GM18505 (cell line): ENCODE results near the gene ZFP57.

Experiments used
- ATAC-seq: cut with Tn5 transposase; IDR thresholded peaks from one replicate; pipeline ENCODE4 v1.9.1; 2021; ENCODE audit not compliant: unreplicated experiment
- POLR2A ChIP-seq: IDR thresholded peaks from 4 replicates; pipeline ENCODE4 v1.6.1; 2011; ENCODE audit warnings: borderline replicate concordance; ENCODE audit not compliant: insufficient read depth, insufficient read length; ENCODE audit errors: extremely low read depth

The ZFP57 gene

DNA sequence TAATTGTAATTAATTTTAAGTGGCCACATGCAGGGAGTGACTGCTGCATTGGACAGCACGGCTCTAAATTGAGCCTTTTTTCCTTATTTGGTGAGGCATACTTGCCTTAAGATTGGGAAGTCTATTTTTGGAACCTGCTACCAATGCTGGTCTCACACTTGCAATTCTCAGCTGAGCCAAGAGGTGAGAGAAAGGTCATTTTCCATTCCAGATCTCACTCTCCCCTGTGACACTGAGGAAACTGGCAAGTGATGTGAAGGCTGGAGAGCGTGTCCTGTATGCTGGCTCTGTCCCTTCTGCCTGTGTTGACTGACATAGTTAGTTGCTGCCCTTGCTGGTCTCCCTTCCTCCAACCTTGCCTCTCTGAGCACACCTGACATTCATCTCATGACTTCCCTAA lies 24.8 kb downstream of the ZFP57 start:
- TF ChIP-seq POLR2A: no peak

DNA sequence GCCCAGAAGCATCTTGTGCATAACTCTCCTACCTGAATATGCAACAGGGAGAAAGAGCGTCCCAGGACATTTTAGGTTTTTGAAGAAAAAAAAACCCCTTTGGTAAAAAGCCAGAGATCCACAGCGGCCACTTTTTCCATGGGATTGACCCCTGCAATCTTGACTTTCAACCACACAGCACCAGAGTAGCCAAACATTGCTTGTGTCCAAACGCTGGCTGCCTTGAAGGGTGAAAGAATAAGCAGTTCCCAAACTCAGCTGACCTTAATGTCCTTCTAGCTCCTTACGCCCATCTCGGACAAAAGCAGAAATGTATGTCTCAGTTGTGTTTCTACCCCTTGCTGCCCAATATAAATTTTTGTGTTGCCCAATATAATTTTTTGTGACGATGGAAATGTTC lies 25.3 kb downstream of the ZFP57 start:
- no peak for ATAC-seq
- no peak for TF ChIP-seq POLR2A

More for the DNA sequence above, 24.8 kb downstream of the ZFP57 start:
- ATAC-seq: no peak

DNA sequence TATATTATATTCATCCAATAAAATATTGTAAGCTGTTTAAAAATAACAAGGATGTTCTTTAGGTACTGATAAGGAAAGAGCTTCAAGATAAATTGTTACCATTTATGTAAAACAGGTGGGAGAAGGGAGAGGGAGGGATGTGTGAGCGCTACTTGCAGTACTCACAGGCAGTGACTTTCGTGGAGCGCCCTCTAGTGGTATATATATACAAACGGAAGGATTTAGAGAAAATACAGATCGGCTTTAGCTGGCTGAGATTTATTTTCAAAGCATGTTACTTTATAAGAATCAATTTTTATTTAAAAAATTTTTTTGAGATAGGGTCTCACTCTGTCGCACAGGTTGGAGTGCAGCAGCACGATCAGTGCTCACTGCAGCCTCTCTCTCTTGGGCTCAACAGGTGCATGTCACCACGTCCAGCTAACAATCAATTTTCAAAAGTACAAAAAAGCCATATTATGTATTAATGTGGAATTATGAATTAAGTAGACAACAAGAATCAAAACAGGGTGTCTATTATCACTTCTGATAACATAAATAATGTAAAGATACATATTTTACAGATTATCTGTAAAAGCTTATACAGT lies 27.4 kb downstream of the ZFP57 start:
- no peak for ATAC-seq
- TF ChIP-seq POLR2A: no peak

GRCh38 chr6:29652198-29652584 lies 28.8 kb downstream of the ZFP57 start:
- no peak for TF ChIP-seq POLR2A

DNA sequence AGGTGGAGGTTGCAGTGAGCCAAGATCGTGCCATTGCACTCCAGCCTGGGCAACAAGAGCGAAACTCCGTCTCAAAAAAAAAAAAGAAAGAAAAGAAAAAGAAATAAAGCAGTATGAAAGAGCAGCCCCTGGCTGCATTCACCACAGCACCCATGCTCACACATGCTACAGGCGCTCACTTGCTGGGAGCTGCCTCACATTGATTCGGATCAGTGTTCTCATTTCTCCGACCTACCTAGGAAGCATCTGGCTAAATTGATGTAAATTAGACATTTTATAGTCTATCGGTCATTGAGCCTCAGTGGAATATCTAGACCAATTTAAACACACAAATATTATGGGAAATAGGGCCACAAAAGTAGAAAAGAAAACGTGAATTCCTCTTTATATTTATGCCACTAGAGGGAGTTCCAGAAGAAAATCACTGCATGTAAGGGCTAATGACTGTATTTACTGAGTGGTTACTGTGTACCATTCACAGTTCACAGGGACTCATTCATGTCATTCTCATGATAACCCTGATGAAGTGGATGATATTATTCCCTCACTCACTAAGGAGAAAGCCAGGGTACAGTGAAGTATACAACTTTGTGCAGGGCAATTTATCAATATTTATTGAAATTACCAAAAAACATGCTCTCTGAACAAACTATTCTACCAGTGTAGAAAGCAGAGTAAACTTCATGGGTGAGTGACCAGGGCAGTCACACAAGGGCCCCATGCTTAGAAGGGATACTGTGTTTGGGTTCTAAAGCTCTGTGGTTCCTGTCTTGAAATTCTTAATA lies 29.3 kb downstream of the ZFP57 start:
- TF ChIP-seq POLR2A: no peak

More at GRCh38 chr6:29652198-29652584, 28.8 kb downstream of the ZFP57 start:
- ATAC-seq: no peak

GRCh38 chr6:29649701-29650673 lies 31.0 kb downstream of the ZFP57 start:
- peak; percentile 91 for ATAC-seq
- peak; percentile 83 for TF ChIP-seq POLR2A

More for the DNA sequence above, 29.3 kb downstream of the ZFP57 start:
- ATAC-seq: no peak

DNA sequence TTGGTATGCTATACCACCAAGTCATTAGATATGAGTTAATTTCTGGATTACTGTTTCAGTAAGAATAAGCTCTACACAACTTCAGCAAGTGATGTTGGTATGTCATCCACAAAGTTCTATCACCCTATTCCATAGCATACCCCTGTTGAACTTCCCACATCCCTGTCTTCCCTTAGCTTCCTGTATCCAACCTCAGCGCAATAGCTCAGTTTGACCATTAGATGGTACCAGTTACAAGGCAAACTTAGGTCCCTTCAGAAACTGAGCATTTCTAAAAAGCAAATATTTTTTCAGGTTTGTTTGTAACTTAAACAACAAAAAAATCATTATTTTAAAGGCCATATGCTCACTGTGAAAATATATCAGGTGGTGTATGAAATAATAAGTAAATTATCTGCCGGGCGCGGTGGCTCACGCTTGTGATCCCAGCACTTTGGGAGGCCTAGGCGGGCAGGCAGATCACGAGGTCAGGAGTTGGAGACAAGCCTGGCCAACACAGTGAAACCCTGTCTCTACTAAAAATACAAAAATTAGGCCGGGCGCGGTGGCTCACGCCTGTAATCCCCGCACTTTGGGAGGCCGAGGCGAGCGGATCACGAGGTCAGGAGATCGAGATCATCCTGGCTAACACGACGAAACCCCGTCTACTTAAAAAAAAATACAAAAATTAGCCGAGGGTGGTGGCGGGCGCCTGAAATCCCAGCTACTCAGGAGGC lies 32.9 kb downstream of the ZFP57 start:
- no peak for TF ChIP-seq POLR2A
- ATAC-seq: no peak

DNA sequence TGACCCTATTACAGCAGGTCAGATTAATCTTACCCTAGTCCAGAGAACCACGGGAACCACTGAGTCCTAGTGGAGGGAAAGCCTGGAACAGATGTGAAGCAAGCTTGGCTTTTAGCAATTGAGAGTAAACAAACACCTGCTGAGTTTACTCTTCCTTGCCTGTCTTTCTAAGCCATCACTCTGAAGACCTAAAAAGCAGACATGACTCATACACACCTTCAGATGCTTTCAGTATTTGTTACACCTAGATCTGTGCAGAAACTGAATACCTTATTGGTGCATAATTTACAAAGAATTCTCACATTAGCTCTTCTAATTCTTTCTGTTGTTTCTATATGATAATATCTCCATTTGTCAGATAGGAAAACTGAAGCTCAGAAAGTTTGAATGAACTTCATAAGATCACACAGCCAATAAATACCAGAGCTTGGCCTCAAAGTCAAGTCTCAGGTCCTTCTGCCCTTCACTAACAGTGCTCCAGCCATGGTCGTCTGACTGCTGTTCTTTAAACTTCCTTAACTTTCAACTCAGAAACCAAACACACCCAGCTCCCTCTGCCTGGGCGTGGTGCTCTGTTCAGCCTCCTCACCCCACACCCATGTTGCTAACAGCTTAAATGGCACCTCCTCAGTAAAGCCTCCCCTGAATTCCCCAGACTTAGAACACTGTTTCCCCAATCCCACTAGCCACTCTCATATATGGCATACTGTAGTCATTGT lies 39.4 kb downstream of the ZFP57 start:
- no peak for ATAC-seq
- no peak for TF ChIP-seq POLR2A

DNA sequence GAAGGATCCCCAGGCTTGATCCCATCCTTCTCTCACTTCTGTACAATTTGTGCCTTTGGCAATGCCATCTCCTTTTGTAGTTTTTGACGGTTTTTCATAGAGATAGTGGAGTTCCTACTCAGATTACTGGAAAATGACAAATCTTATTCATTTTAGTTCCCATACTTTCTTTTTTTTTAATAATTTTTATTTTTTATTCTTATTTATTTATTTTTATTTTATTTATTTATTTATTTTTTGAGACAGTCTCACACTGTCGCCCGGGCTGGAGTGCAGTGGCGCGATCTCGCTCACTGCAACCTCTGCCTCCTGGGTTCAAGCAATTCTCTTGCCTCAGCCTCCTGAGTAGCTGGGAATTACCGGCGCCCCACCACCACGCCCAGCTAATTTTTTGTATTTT lies 43.7 kb downstream of the ZFP57 start:
- TF ChIP-seq POLR2A: no peak
- no peak for ATAC-seq

DNA sequence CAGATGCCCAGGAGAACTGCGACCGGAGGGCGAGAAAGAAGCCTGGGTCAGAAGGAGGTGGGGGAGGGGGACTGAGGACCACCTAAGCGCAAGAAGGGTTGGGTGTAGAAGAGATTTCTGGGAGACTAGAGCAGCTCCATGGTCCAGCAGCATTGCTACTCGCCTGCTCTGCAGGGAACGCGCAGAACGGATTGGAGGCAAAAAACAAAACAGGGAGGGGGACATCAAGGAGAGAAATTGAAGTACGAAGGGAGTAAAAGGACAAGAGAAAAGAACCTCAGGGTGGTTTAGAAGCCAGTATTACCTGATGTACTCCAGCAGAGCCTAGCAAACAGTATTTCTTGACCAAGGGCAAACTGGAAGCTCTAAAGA lies 47.4 kb downstream of the ZFP57 start:
- ATAC-seq: no peak
- no peak for TF ChIP-seq POLR2A

DNA sequence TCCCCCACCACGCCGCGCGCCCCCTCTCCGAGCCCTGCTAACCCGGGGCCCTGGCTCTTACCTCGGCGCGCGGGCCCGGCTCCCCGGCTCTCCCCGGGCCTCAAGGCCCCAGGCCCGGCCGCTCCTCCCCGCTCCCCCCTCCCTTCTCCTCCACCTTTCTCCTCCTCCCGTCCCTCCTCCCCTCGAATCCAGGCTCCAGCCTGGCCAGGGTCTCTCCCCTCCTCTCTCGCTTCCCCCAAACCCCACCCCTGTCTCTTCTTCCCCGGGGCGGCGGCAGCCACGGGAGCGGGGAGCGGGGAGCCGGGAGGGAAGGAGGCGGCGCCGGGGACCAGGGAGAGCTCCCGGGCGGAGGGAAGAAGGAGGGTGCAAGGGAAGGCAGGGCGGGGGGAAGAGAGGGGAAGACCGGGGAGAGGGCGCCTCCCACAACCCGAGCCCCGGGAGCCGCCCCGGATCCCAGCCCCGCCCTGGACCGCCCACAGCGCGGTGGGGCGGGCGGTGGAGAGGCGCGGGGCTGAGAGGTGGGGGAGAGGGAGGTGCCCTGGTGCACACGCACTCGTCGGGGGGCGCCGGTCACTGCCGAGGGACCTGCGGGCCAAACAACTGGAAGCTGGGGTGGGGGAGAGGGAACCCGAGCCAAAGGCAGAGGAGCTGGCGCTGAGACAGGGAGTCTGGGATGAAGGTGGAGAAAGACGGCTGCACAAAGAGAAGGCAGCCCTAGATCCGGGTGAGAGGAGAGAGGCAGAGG lies 48.0 kb downstream of the ZFP57 start, which contains the start of gene GABBR1:
Gene GABBR1 (minus strand): TSS at position 395 of the 745 bp plus-strand sequence. CDS start 798 bp downstream, outside the sequence.
- TF ChIP-seq POLR2A: no peak
- peak; percentile 79 for ATAC-seq
